Prostate gland (tissue), 2 donors: ENCODE measurements around the gene AMOTL2. TPM values are rescaled to one million over a fixed set of nuclear protein-coding genes. Genes with fewer than 3 reads are reported as not detected.

ENCODE experiments used
- DNase-seq: peaks from one replicate; pipeline ENCODE4 v3.0.0-alpha.2; 2019; ENCODE audit warnings: low spot score
- H3K27ac ChIP-seq, 2 donors: fragments of 200-600 bp; sonication (generic); 2 replicates each; pipeline ENCODE4 v1.5.1; 2017 to 2019
- H3K27me3 ChIP-seq: fragments of 200-600 bp; sonication (generic); replicated peaks from 2 replicates; pipeline ENCODE4 v1.5.1; 2019; ENCODE audit not compliant: insufficient read depth
- H3K36me3 ChIP-seq, 2 donors: fragments of 200-600 bp; sonication (generic); 1 replicate in 1 of 2; 2 replicates in 1 of 2; pipeline versions ENCODE4 v1.5.1 to v1.8.1; 2017 to 2019
- H3K4me1 ChIP-seq: fragments of 200-600 bp; sonication (generic); replicated peaks from 2 replicates; pipeline ENCODE4 v1.5.1; 2019
- H3K4me3 ChIP-seq, 2 donors: fragments of 200-600 bp; sonication (generic); 2 replicates each; pipeline ENCODE4 v1.5.1; 2017 to 2019
- H3K9me3 ChIP-seq: fragments of 200-600 bp; sonication (generic); 2 replicates; pipeline ENCODE4 v1.5.1; 2017
- POLR2A ChIP-seq: fragments of 450-650 bp; IDR thresholded peaks from one replicate; pipeline ENCODE4 v1.6.1; 2016; ENCODE audit warnings: antibody characterized with exemption, mild to moderate bottlenecking
- POLR2AphosphoS5 ChIP-seq: sonication (generic); formaldehyde crosslinking; IDR thresholded peaks from one replicate; pipeline ENCODE4 v1.6.1; 2017; ENCODE audit warnings: antibody characterized with exemption
- WGBS: methylation state at CpG from one replicate; pipeline ENCODE4 v1.1.5; 2018; 5-methylcytosine and 5-hydroxymethylcytosine counted together
- intact Hi-C: fragments of 100-400 bp; cut with DNase I; formaldehyde crosslinking; loops from one replicate; pipeline ENCODE4 v1.14.2; 2022
- total RNA-seq, 2 donors: library from RNA; depleted of rRNA; stranded (reverse); fragments of >200 nt; gene quantifications; one replicate each; pipeline ENCODE4 v1.1.0, GENCODE V29; 2016
- TF ChIP-seq, protein P1 (sequence below), 4 experiments: fragments of 200-600 bp in 2 of 4; fragments of 450-650 bp in 2 of 4; sonication (generic) in 2 of 4; IDR thresholded peaks; 1 replicate in 3 of 4; 2 replicates in 1 of 4; pipeline ENCODE4 v1.5.1; 2016 to 2019; ENCODE audit warnings: antibody characterized with exemption in 4 of 4, mild to moderate bottlenecking in 2 of 4, moderate library complexity in 2 of 4

Gene AMOTL2
- total RNA-seq, 2 donors from 2014 or later, result 86.1 to 92.8 TPM

DNA sequence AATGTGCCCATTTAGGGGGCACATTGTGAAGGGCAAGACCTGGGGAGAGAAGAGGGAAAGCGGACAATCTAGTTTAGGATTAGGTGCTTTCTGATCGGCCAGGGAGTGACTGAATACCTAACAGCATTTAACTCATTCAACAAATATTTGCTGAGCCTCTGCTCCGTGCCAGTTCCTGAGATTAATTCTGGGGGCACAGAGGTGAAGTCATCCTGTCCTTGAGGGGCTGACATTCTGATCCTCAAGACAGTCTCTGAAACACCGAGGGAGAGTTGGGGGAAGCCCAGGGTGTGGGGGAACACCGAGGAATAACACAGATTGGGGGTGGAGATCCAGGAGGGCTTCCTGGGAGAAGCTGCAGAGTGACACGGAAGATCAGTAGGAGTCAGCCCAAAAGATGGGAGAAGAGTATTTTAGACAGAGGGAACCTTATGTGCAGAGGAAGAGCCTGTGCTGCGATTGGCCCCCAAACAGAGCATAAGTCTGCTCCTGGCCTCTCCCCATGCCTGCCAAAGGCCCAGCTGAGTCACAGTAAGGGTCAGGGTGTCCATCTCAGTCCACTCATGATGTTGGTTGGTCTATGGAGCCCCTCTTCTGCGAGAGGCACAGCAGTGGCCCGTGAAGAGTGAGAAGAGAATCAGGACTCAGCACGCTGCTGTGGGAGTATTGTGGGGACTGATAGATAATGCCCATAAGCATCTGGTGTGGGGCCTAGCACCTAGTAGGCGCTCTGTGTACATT lies 60.2 kb downstream of the AMOTL2 start:
- Histone ChIP-seq H3K27me3 (no peaks in the 10 kb centered on the region), H3K4me1 (peaks cover 6% of the 10 kb centered on the region), H3K36me3 (no peaks in the 10 kb centered on the region), H3K27ac (peak overlapping the region; percentile 53 to 85), H3K9me3 (no peaks in the 10 kb centered on the region), H3K4me3 (peak overlapping the region; percentile 28 to 31)
- WGBS, result 68% methylated on average over 11 of the region's 11 CpGs
- intact Hi-C loops, result loop anchor here (2.0 kb wide), 2 partner anchors 19 to 45 kb away; no protein-coding TSS in a partner anchor
- TF ChIP-seq POLR2A, result no peak
- TF ChIP-seq, protein P1, sequence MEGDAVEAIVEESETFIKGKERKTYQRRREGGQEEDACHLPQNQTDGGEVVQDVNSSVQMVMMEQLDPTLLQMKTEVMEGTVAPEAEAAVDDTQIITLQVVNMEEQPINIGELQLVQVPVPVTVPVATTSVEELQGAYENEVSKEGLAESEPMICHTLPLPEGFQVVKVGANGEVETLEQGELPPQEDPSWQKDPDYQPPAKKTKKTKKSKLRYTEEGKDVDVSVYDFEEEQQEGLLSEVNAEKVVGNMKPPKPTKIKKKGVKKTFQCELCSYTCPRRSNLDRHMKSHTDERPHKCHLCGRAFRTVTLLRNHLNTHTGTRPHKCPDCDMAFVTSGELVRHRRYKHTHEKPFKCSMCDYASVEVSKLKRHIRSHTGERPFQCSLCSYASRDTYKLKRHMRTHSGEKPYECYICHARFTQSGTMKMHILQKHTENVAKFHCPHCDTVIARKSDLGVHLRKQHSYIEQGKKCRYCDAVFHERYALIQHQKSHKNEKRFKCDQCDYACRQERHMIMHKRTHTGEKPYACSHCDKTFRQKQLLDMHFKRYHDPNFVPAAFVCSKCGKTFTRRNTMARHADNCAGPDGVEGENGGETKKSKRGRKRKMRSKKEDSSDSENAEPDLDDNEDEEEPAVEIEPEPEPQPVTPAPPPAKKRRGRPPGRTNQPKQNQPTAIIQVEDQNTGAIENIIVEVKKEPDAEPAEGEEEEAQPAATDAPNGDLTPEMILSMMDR (IDR thresholded peaks at IDR 0.05), result no peak
- no peak for TF ChIP-seq POLR2AphosphoS5
- DNase-seq, result no peak

DNA sequence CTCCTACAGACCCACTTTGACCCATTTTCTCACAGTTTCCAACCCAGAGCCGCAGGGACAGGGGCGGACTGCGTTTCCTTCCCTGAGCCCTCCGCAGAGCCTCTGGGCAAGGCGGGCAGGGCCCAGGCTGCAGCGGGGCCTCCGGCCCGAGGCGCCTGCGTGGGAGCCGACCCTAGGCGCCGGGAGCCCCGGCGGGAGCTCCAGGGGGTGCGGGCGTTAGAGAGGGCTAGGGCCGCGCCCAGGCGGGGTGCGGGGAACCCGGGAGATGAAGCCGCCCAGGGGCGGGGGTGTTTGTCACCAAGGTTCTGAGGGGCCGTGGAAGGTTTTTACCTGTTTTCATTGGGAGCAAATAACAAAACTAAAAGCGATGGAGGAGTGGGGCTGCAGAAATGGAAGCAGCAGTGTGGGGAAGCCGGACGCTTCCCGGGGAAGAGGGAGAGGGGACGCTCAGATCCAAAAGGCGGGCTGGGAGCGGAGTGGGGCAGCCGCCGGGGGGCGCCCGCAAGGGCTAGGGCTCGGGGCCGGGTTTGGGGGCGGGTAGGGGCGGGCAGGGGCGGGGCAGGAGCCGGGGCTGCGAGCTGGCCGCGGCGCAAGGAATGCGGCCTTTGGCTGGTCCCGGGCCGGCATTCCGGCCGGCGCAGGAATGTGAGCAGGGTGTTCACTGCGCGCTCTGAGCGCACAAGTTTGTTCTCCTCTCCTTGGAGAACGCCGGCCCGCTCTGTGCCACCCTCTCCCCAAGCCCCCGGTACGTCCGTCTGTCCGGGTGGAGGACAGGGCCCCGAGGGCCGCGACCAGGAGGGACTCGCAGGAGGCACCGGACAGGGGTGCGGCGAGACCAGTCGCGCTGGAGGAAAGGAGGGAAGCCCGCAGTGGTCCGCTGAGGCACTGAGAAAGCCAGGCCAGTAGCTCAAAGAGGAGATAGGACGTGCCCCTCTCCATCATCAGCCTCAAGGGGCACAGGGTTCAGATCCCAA lies 61.1 kb downstream of the AMOTL2 start:
- peak overlapping the region; percentile 28 to 31 for H3K4me3 ChIP-seq
- H3K27me3 ChIP-seq, result no peaks in the 10 kb centered on the region
- H3K27ac ChIP-seq, result peak overlapping the region; percentile 53 to 85
- 10% methylated on average over 58 of the region's 74 CpGs for WGBS
- H3K9me3 ChIP-seq, result no peaks in the 10 kb centered on the region
- intact Hi-C loops, result loop anchor here (2.0 kb wide), 2 partner anchors 20 to 46 kb away; no protein-coding TSS in a partner anchor
- TF ChIP-seq POLR2AphosphoS5 (no peak), POLR2A (peak; percentile 33)
- TF ChIP-seq, protein P1 (IDR thresholded peaks at IDR 0.05), result peak in 2 of 4 experiments; percentile 23 to 34
- H3K4me1 ChIP-seq, result peaks cover 6% of the 10 kb centered on the region
- no peaks in the 10 kb centered on the region for H3K36me3 ChIP-seq
- peak; percentile 65 for DNase-seq

DNA sequence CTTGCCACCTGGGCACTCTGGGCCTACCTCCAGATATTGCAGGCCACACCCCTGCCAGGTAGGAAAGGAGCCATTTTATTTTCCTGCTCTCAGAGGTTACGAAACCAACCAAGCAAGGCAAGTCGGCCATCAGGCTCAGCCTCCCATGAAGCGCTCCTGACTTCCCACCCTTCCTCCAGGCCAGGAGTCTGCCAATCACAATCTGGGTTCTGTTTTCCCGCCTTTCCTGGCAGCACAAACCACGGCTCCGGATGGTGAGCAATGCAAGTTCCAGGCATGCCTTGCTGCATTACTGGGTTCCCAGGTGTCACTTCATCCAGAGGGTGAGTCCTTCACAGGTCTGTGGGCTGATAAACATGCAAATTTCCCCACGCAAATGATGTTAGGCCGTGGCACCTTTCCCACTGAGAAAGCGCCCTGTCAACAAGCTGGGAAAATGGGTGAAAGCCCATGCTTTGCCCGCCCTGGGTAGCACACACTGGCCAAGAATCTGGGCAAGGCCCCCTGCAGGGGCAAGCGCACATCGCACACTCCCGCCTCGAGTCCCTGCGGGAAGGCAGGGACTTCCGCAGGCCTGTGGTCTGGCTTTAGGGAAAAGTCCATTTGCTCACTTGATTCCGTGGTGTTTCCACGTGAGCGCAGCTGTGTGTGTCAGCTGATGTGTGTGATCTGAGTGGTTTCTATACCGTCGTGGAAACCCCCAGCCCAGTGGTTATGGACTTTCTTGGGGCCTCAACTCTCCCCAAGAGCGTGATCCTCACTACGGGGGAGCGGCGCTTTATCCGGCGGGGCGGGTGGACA lies 62.0 kb downstream of the AMOTL2 start:
- Histone ChIP-seq H3K4me1 (peaks cover 6% of the 10 kb centered on the region), H3K27ac (peak overlapping the region; percentile 53 to 85), H3K36me3 (no peaks in the 10 kb centered on the region), H3K27me3 (no peaks in the 10 kb centered on the region), H3K4me3 (no peak overlapping the region), H3K9me3 (no peaks in the 10 kb centered on the region)
- TF ChIP-seq, protein P1 (IDR thresholded peaks at IDR 0.05), result no peak
- TF ChIP-seq POLR2A, result no peak
- TF ChIP-seq POLR2AphosphoS5, result no peak
- intact Hi-C loops, result loop anchor here (2.0 kb wide), 2 partner anchors 21 to 47 kb away; no protein-coding TSS in a partner anchor
- WGBS, result 75% methylated on average over 28 of the region's 28 CpGs
- DNase-seq, result peak; percentile 51

DNA sequence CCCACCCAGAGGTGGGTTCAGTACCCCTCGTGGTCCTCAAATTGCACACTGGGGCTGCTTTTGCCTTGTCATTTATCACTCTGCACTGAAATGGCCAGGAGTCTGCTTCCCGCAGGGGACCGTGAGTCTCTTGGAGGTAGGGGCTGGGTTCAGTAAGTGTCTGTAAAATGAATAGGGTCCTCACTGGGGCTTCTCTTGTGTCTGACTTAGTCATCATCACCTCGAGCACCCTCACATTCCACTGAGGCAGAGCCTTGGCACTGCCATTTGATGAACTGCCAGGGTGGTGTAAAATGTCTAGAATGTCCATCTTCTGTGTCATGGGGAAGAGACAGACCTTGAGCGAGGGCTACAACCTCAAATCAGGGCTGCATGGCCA lies 62.6 kb downstream of the AMOTL2 start:
- no peak for DNase-seq
- 70% methylated on average over 5 of the region's 5 CpGs for WGBS
- TF ChIP-seq POLR2A, result no peak
- TF ChIP-seq, protein P1 (IDR thresholded peaks at IDR 0.05), result no peak
- TF ChIP-seq POLR2AphosphoS5, result no peak
- H3K27me3 ChIP-seq, result no peaks in the 10 kb centered on the region
- no peak overlapping the region for H3K4me3 ChIP-seq
- peaks cover 6% of the 10 kb centered on the region for H3K4me1 ChIP-seq
- H3K9me3 ChIP-seq, result no peaks in the 10 kb centered on the region
- intact Hi-C loops, result loop anchor here (2.0 kb wide), 3 partner anchors 21 to 63 kb away; partner anchors contain the start of gene AMOTL2
- no peaks in the 10 kb centered on the region for H3K36me3 ChIP-seq
- peak overlapping the region; percentile 53 to 85 for H3K27ac ChIP-seq
